ENCODE measurements around the gene MSI2.

GRCh38 chr17:57715981-57716380, 459.7 kb downstream of the MSI2 start:
- TF ChIP-seq CTCF (IDR thresholded peaks at IDR 0.05) (no peak), POLR2A (IDR thresholded peaks at IDR 0.05) (no peak)

Data from thyroid gland (tissue), 4 donors.